HG03103 (cell line): ENCODE measurements around the gene URB1.
"Not testable (repeated sequence)": the region's sequence is repeated elsewhere in the genome, so short reads cannot be mapped to it uniquely, and the experiment has no call there.

ENCODE experiments used
- ATAC-seq: cut with Tn5 transposase; IDR thresholded peaks from one replicate; pipeline ENCODE4 v1.9.1; 2021; ENCODE audit warnings: low read depth; ENCODE audit not compliant: unreplicated experiment

URB1 gene

DNA sequence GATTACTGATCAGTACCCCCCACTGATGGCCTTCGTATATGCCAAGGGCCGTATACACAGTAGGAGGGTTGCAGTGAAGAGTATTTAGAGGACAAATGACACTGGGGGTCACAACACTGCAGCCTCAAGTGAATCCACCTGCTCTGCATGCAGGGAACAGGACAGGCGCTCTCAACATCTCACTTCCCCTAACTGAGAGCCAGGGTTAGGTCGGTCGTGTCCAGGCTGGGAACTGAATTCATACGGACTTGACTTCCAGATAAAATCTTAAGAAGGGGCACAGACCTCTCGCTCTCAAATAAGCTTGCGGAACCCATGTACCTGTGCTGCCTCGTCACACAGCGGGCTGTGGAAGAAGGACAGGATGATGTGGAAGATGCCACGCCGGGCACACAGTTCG lies 71.3 kb downstream of the URB1 start:
- no peak for ATAC-seq

DNA sequence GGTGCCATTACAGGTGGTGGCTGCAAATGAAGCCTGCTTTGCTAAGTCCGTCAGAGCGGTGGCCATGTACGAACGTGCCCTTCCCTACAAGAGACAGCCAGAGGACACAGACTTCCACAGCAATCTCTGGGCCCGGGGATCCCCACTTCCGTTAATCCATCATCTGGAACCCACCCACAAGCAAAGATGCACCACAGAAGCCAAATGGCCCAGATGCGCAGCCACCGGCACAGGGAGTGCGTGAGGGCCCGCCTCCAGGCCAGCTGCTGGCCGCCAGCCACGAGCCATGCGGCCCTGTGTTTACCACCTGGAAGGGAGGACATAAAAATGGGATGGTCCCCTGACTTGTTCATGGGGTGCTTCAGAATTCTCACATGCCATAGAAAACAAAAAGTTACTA lies 72.1 kb downstream of the URB1 start:
- no peak for ATAC-seq

DNA sequence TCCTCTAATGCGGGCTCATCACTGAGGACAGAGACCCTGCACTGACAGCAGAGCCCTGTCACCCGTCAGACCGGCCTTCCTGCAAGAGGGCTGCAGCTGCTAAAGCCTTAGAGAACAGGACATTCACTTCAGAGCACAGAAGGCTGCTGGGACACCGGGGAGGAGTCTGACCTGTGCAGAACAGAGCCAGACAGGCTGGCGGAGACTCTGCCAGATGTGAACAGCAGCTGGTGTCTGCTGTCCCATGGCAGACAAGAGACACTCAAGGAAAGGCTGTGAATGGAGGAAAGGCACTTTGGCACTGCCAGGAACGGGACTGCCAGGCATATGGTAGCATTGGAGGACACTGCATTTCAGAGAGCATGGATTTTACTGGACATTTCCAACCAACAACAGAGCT lies 72.8 kb downstream of the URB1 start:
- no peak for ATAC-seq

DNA sequence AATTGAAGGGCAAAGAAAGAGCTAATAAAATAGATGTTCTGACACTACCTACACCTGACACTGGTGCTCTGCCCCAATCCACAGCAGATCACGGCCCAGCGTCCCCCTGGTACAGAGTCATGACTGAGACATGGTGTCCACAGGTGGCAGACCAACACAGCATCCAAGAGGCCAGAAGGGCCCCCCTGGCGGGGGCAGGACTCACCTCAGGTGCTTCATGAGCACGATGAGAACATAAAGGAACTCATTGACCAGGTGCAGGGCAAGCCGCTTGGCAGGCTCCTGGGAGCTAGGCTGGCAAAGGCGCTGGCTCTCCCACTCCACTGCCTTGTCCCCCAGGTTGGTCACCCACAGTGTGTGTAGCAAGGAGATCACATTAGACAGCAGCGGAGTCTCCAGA lies 73.8 kb downstream of the URB1 start:
- no peak for ATAC-seq

DNA sequence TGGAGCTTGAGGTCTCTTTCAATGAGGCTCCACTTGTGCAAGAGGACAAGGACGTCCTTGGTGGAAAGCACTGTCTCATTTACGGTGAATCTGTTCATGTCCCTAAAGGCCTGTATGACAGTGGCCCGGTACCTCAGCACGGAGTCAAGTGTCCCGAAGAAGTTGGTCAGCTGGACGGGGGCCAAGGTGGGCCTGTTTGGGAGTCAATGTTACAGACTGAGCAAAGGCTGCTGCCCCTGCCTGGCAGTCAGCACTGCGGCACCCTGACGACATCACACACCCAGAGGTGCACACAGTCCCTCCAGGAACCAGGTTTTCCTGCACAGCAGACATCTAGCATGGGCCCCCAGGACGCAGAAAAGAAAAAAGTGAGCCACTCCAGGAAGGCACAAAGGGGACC lies 75.1 kb downstream of the URB1 start:
- no peak for ATAC-seq

DNA sequence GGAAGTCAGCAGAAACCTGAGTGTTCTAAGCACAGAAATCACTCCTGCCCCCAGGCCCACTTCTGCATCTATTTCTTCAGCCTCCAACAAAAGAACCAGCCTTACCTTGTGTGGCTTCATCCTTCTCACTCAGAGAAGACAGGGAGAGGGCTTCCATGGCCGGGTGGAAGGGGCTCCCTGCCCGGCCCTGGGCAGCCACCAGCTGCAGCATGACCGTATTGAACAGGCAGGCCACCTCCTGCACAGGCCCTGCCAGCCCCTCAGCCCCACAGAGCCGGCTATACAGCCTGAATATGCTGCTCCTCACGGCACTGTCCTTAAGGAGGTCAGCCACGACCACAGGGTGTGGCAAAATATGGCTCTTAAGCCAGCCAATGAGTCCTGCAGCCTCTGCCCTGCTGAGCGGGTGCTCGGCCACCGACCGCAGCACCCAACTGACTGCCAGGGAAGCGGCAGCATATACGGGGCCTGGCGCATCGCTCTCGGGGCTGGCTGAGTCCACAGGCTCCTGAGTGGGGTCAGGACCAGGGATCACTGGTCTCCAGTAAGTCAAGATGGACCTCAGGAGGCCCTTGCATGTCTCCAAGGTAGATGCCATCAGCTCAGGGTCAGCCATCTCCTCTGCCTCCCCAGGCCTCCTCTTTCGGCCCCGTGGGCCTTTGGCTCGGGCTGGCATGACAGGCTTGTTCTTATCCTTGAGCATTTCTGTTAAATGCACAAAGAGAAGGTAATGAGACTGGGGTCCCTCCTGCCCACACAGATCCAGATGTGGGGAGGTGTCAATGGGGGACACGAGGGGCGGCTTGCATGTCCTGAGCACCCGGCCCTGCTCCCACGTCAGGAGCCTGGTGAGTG lies 76.2 kb downstream of the URB1 start:
- ATAC-seq, result no peak

DNA sequence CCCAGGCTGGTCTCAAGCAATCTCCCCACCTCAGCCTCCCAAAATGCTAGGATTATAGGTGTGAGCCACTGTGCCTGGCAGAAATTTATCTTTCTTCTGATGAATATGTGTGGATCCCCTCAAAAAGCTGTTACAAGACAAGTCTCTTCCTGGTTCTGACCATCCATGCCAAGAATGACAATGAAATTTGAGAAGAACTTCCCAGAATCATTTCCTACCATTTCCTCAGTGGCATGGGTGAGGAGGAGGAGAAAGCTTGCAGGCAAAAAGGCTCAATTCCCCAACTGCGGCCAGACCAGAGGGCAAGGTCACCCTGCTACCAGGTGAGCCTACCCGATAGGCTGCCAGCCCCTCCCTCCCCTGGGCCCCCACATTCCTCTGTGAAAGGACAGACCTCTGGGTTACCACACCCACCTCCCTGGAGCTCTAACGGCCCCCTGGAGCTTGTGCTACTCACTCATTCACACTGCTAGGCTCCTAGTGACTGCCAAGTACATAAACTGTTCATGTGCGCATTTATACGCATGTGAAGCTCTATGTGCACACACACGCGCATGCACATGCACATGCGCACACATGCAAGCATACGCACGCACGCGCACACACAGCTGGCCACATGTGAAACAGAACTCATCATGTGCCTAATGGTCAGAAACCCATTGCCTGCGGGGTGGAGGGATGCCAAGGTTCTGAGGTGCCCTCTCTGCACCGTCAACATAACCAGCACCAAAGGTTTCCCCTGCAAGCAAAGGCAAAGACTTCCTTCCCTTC lies 77.1 kb downstream of the URB1 start:
- no peak for ATAC-seq

DNA sequence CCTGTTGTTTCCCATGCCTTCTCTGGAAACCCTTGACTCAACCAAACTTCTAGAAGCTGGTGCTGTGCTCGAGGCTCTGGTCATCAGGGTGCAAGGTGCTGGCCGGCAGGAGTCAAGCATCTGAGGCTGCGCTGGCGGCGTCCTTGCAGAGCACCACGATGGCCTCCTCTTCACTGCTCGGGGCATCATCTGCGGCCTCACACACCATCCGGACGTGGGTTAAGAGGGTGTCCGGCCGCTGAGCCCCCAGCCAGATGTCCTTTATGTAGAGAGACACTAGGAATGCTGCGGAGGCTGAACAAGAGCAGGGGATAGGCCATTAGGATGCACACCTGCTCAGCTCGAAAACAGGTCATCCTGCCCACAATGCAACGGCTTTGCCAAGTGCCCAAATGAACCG lies 78.0 kb downstream of the URB1 start:
- no peak for ATAC-seq

DNA sequence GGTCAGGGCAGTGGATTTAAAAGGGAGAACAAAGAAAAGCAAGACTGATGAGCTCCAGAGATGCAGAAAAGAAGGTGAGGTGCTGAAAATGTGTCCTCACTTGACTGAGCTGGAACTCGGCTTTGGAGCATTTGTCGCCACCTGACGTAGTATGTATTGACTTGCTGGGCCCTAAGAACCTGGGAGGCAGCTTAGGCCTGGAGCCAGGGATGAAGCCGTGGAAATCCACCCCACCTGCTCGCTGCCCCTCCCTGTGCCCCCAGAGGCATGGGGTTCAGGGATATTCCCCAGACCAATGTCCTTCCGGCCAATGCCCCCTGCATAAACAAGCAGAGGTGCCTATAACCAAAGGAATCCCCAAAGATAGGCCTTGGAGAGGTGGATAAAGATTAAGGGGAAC lies 79.8 kb downstream of the URB1 start:
- ATAC-seq, result no peak

DNA sequence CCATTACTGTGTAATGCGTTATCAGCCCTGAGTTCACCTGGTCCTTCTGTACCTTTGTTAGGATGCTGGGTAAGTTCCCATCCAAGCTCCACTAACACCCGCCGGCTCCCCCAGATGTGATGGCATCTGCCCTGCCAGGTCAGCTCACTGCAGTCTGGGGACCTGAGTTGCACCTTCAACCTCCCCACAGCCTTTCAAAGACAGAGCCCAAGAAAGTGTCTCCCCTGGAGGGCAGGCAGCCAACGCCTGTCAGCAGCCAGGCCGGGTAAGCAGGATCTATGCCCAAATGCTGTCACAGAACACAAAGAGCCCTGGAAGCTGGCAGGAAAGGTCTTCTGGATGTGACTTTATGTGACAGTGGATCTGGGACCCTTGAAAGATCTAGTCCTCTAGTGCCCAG lies 80.5 kb downstream of the URB1 start:
- no peak for ATAC-seq

DNA sequence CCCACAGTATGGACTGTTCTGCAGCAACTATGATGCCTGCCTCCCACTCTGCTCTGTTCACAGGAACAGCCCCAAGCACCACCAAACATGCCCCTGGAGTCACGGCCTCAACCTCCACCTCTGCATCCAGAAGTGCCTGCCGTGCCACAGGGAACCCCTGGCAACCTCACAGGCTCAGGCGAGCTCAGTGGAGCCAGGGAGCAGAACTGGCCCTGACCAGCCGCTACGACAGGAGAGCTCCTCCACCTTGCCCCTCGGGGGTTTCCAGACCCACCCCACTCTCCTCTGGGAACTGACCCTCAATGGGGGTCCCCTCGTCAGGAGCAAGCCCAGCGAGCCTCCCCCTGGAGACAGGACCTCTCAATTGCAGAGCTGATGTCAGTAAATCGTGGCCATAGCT lies 81.2 kb downstream of the URB1 start:
- no peak for ATAC-seq

DNA sequence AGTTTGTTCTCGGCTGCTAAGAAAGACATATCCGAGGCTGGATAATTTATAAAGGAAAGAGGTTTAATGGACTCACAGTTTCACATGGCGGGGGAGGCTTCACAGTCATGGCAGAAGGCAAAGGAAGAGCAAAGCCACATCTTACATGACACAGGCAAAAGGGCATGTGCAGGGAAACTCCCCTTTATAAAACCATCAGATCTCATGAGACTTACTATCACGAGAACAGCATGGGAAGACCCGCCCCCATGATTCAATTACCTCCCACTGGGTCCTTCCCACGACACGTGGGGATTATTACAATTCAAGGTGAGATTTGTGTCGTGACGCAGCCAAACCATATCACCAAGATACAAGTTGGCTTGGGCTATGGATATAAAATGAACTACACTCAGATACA lies 81.8 kb downstream of the URB1 start:
- not testable (repeated sequence) for ATAC-seq

DNA sequence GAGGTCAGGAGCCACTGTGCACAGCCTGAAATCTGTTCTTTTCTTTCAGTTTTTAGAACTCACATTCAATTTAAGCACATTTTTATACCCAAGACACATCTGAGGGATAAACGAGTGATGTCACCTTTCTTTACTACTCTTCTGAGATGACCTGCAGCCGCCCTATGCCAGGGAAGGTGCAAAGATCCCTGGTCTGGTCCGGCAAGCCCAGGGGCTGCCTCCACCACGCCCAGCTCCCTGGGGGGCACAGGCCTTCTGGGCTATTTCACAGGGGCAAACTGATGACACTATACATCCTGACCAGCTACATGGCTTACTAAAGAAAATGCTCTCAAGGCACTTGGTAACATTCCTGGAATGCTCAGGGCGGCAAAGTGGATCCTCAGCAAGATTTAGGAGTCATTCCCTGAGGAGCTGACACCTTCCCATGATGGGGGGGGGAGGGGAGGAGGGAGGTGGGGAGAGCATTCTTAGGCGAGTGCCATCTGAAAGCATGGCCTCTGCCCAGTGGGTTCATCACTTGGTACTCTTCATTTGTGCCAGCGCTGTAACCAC lies 82.8 kb downstream of the URB1 start:
- no peak for ATAC-seq

DNA sequence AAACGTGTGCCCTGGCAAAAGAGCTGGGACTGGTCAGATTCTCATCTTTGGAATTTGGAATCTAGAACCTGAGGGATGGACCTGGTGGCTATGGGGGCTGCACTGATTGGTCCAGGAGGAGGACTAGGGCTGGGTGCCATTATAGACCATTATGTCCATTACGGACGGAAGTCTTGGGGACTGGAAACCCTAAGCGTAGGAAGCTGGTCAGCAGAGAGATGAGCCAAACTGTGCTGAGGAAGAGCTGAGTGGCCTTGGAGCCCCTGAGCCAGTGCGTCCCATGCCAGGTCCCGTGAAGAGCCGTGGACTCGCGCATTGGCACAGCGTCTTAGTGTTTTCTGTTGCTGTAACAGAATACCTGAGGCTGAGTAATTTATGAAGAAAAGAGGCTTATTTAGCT lies 84.1 kb downstream of the URB1 start:
- no peak for ATAC-seq

DNA sequence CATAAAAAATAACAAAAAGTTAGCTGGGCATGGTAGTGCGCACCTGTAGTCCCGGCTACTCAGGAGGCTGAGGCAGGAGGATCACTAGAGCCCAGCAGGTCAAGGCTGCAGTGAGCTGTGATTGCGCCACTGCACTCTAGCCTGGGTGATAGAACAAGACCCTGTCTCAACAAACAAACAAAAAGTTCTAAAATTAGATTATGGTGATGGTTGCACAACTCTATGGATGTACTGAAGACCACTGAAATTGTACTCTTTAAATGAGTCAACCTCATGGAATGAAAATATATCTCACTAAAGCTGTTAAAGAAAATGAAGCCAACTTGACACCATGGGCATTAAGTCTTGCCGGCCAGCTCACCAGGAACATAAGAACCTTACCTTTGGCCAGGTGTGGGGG lies 85.1 kb downstream of the URB1 start:
- ATAC-seq, result no peak

DNA sequence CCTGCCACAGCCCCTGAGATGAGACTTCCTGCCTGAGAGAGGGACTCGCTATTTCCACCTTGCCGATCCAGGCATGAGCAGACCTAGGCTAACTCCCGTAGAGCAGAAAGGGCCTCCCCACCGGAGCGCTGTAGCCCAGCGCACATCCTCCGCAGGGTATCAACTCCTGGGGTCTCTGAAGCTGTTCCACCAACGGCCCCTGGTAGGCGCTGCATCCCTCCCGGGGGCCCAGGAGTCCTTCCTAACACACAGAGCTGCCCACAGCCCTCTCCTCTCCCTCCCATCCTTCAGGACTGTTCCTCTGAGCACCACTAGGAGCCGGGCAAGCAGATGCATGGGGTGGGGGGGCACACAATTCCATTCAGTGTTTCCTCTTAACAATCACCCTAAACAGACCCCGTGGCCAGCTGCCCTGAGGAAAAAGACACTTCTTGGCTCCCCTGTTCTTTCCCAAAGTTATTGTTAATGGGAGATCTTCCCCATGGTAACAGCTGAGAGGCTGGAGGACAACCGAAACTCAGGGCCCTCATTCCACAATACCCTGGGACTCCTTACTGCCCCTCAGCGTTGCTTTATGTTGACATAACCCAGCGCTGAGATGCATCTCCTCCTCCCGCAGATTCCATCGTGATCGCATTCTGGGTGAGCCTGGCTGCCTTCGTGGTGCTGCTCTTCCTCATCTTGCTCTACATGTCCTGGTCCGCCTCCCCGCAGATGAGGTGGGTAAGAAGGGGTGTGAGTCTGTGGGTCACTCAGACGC lies 86.6 kb downstream of the URB1 start:
- ATAC-seq, result no peak

DNA sequence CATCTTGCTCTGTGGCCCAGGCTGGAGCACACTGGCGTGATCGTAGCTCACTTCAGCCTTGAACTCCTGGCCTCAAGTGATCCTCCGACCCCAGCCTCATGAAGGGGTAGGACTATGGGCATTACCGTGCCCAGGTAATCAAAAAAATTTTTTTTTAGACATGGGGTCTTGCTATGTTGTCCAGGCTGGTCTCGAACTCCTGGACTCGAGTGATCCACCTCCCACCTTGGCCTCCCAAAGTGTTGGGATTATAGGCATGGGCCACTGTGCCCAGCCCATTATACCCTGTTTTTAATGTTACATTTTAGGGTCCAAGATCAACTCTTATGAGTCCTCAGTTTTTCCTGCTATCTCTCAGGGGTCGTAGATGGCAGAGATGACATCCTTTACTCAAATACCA lies 87.8 kb downstream of the URB1 start:
- no peak for ATAC-seq

DNA sequence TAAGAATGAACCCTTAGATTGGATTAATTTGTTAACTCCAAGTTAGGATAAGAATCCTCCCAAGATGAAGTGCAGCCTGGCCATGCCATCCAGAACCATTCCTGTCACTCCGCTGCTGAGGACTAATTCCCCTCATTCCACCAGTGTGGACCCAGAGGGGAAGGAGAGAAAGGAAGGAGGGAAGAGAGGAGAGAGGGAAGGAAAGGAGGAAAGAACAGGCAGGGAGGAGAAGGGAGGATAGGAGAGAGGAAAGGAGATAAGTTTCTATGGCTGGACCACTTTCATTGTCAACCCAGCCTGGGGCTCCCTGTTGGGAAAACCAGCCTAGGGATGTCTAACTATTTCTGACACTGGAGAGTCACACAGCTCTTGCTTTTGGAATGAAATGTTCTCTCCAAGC lies 89.4 kb downstream of the URB1 start:
- ATAC-seq, result no peak

DNA sequence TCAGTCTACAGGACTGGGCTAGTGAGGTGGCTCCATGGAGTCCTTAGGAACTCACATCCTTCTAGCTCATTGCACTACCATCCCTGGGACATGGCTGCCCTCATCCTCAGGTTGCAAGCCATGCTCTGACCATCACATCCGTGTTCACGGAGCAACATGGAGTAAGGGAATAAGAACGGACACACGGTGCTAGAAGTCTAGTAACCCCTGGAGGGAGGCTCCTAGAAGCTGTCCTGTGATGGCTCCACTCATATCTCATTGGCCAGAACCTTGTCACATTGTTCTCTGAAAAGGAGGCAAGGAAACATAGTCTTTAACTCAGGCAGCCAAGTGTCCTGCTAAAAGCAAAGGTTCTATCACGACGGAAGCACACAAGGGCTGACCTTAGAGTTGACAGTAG lies 90.3 kb downstream of the URB1 start:
- ATAC-seq, result no peak

DNA sequence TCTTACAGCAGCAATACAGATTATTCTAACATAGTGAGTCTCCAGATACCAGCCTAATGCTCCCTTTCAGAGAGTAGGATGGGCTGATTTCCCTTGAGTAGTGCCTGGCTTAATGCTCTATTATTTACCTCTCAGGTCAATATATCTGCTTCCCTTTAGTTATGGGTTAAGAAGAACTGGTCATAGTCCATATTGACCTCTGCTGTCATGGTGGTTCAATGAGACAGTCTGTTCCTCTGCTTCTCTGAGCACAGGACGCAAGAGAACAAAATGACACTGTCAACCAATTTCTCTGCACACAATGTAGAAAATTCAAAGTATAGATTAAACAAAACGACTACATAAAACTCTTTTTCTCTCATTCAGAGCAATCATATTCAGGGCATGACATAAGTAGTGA lies 91.2 kb downstream of the URB1 start:
- ATAC-seq, result no peak

DNA sequence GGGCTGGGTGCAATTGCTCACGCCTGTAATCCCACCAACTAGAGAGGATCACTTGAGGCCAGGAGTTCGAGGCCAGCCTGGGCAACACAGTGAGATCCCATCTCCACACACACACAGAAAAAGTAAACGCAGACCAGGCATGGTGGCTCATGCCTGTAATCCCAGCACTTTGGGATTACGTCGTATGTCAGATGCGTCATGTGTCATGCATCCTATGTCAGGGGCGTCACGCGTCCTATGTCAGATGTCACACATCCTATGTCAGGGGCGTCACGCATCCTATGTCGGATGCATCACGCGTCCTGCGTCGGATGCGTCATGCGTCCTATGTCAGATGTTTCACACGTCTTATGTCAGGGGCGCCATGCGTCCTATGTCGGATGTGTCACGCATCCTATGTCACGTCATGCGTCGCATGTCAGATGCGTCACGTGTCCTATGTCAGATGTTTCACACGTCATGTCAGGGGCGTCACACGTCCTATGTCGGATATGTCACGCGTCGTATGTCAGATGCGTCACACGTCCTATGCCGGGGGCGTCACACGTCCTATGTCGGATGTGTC lies 92.6 kb downstream of the URB1 start:
- ATAC-seq, result no peak
